ENCODE measurements around the gene SCPEP1. TPM values are rescaled to one million over a fixed set of nuclear protein-coding genes. Genes with fewer than 3 reads are reported as not detected.

Gene SCPEP1
- total RNA-seq, 1 donor from 2014 or later, result 26.9 TPM

DNA sequence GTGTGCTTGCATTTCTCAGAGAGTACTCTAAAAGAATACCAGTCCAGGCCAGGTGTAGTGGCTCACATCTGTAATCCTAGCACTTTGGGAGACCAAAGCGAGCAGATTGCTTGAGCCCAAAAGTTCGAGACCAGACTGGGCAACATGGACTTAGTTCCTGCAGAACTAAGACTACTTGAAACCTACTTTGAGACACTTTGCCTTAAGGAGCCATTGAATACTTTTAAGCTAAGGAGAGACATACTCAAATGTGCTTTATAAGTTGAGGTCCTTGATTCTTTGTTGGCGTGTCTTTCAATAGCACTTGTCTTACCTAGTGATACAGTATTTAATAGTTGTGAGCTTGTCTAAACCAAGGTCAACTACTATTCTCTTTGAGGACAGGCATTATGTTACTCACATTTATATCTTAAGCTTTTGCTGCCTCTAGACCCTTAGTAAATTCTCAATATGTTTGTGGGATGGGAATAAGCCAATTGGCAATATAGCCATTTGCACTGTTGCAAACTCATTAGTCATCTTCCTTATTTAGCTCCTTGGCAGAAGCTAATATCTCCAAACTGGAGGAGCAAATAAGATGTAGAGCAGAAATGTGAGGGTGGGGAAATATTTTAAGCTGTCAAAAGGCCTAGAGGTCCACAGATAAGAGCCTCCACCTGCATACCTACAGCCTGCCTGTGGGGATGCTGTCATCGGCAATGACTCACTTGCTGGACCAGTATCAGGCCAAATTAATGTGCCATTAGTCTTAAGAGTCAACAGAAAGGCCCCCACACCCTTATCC is 16.3 kb downstream of the SCPEP1 start:
- TF ChIP-seq, protein P1, sequence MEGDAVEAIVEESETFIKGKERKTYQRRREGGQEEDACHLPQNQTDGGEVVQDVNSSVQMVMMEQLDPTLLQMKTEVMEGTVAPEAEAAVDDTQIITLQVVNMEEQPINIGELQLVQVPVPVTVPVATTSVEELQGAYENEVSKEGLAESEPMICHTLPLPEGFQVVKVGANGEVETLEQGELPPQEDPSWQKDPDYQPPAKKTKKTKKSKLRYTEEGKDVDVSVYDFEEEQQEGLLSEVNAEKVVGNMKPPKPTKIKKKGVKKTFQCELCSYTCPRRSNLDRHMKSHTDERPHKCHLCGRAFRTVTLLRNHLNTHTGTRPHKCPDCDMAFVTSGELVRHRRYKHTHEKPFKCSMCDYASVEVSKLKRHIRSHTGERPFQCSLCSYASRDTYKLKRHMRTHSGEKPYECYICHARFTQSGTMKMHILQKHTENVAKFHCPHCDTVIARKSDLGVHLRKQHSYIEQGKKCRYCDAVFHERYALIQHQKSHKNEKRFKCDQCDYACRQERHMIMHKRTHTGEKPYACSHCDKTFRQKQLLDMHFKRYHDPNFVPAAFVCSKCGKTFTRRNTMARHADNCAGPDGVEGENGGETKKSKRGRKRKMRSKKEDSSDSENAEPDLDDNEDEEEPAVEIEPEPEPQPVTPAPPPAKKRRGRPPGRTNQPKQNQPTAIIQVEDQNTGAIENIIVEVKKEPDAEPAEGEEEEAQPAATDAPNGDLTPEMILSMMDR (conservative IDR thresholded peaks at IDR 0.05), result no peak
- no peak for DNase-seq (ENCODE audit: low read depth, low spot score)
- no peak overlapping the region for H3K4me3 Mint-ChIP-seq
- no peaks in the 10 kb centered on the region for H3K36me3 Mint-ChIP-seq (ENCODE audit: low read depth)
- no peaks in the 10 kb centered on the region for H3K4me1 Mint-ChIP-seq
- H3K9me3 Mint-ChIP-seq, result no peaks in the 10 kb centered on the region
- H3K27me3 Mint-ChIP-seq (ENCODE audit: low read depth), result no peaks in the 10 kb centered on the region
- no peak overlapping the region for H3K27ac Mint-ChIP-seq (ENCODE audit: unreplicated experiment)

DNA sequence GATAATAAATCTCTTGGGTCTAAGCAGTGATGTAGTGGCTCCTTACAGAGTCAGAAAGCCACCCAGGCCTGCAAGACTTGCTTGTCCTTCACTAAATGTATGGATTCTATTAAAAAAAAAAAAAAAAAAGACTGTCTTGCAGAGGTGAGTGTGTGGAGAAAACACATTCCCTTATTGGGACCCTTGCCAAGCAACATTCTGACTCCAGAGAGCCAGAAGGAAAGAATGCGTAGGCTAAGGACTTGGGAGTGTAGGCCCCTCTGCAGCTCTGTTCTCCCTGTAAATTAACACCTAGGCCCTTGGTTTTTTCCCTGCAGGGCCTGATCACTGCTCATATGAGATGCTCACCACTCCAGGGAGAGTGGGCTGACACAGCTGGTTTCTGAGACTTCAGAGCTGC is 17.8 kb downstream of the SCPEP1 start:
- H3K27me3 Mint-ChIP-seq (ENCODE audit: low read depth), result no peaks in the 10 kb centered on the region
- no peak for DNase-seq (ENCODE audit: low read depth, low spot score)
- no peaks in the 10 kb centered on the region for H3K9me3 Mint-ChIP-seq
- no peaks in the 10 kb centered on the region for H3K4me1 Mint-ChIP-seq
- H3K4me3 Mint-ChIP-seq, result no peak overlapping the region
- H3K36me3 Mint-ChIP-seq (ENCODE audit: low read depth), result no peaks in the 10 kb centered on the region
- TF ChIP-seq, protein P1 (conservative IDR thresholded peaks at IDR 0.05), result no peak
- no peak overlapping the region for H3K27ac Mint-ChIP-seq (ENCODE audit: unreplicated experiment)

DNA sequence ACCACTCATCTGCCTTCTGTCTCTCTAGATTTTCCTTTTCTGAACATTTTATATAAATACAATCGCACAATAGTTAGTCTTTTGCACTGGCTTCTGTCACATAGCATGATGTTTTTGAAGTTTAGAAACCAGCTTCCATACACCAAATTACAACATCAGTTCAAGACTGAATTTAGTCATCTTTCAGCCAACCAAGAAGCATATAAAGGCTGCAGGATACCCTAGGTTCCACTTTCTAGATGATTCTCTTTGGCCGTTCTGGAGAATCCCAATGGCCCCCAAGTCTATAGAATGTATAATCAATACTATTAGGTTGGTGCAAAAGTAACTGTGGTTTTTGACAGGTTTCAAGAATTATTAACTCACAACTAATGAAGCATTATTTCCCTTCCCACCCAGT is 19.4 kb downstream of the SCPEP1 start:
- Mint-ChIP-seq H3K36me3 (ENCODE audit: low read depth) (no peaks in the 10 kb centered on the region), H3K9me3 (no peaks in the 10 kb centered on the region), H3K4me1 (no peaks in the 10 kb centered on the region), H3K27me3 (ENCODE audit: low read depth) (no peaks in the 10 kb centered on the region), H3K27ac (ENCODE audit: unreplicated experiment) (no peak overlapping the region), H3K4me3 (no peak overlapping the region)
- TF ChIP-seq, protein P1 (conservative IDR thresholded peaks at IDR 0.05), result no peak
- no peak for DNase-seq (ENCODE audit: low read depth, low spot score)

DNA sequence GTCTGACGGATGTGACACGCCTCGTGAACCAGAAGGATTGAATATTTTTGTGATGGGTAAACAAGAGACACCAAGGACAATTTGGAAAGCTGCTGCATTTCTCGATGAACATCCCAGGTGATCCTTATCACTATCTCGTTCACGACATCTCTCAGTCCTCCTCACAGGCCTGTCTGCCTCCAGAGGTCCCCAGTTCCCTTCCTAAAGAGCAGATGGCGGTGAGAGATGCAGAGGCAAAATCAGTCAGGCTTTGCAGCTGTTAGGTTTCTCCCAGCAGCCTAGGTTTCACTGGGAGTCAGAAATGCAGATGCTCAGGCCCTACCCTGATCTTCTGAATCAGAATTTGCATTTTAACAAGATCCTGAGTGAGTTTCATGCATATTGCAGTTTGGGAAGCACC is 23.6 kb downstream of the SCPEP1 start:
- no peak for DNase-seq (ENCODE audit: low read depth, low spot score)

DNA sequence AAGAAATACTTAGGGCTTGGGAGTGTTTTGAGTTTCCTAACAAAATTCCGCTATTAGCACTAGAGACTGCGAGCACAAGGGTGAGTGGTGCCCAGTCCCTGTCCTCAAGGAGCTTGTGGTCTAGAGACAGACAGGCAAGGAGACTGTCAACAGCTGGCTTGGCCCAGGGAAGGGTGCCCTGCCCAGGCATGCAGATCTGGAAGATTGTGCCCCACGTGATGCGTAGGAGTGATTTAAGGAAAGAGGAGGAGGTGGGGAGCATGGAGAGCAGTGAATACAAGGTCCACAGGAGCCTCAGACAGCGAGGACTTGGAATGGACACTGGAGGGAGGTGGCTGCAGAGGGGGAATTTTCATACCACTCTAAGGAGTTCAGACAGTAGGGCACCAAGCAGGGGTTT is 25.0 kb downstream of the SCPEP1 start:
- Mint-ChIP-seq H3K4me1 (no peaks in the 10 kb centered on the region), H3K36me3 (ENCODE audit: low read depth) (peaks cover 4% of the 10 kb centered on the region), H3K27me3 (ENCODE audit: low read depth) (no peaks in the 10 kb centered on the region), H3K9me3 (no peaks in the 10 kb centered on the region), H3K27ac (ENCODE audit: unreplicated experiment) (no peak overlapping the region), H3K4me3 (no peak overlapping the region)
- TF ChIP-seq, protein P1 (conservative IDR thresholded peaks at IDR 0.05), result no peak
- no peak for DNase-seq (ENCODE audit: low read depth, low spot score)

More for the DNA sequence above, 23.6 kb downstream of the SCPEP1 start:
- no peak overlapping the region for H3K4me3 Mint-ChIP-seq
- TF ChIP-seq, protein P1 (conservative IDR thresholded peaks at IDR 0.05), result no peak
- H3K4me1 Mint-ChIP-seq, result no peaks in the 10 kb centered on the region
- no peak overlapping the region for H3K27ac Mint-ChIP-seq (ENCODE audit: unreplicated experiment)
- H3K36me3 Mint-ChIP-seq (ENCODE audit: low read depth), result peaks cover 4% of the 10 kb centered on the region
- H3K27me3 Mint-ChIP-seq (ENCODE audit: low read depth), result no peaks in the 10 kb centered on the region
- no peaks in the 10 kb centered on the region for H3K9me3 Mint-ChIP-seq

Measured in neural crest cell (in vitro differentiated cells).